ENCODE results near the gene LIMCH1.

Gene LIMCH1

GRCh38 chr4:41681054-41681453 lies 143.1 kb downstream of the LIMCH1 start:
- Histone ChIP-seq H3F3A (ENCODE audit: control insufficient read depth, insufficient read depth) (no peaks in the 10 kb centered on the region), H3K4me2 (ENCODE audit: low read length) (no peak overlapping the region), H3K4me3 (ENCODE audit: low read length) (no peak overlapping the region), H4K20me1 (ENCODE audit: control insufficient read depth, insufficient read depth, low read depth, low read length) (no peaks in the 10 kb centered on the region), H3K36me3 (ENCODE audit: control insufficient read depth, low read length) (no peaks in the 10 kb centered on the region), H3K4me1 (ENCODE audit: control insufficient read depth, low read length) (no peaks in the 10 kb centered on the region), H3K9me2 (replicated peaks; ENCODE audit: control insufficient read depth, low read length) (no peaks in the 10 kb centered on the region), H3K79me2 (ENCODE audit: control insufficient read depth, low read length) (no peaks in the 10 kb centered on the region), H3K27ac (ENCODE audit: low read depth, low read length) (no peak overlapping the region), H3K9me3 (ENCODE audit: control insufficient read depth, insufficient read depth, low read length) (no peaks in the 10 kb centered on the region), H3K27me3 (ENCODE audit: control insufficient read depth, low read length) (peaks cover 8% of the 10 kb centered on the region; the same call in 1 of the 2 replicates)
- TF ChIP-seq CTCF (IDR thresholded peaks at IDR 0.05; ENCODE audit: low read depth, low read length, poor library complexity, severe bottlenecking) (no peak), EZH2phosphoT487 (IDR thresholded peaks at IDR 0.05; ENCODE audit: borderline replicate concordance, low read length) (no peak)

GRCh38 chr4:41683326-41683725 lies 145.4 kb downstream of the LIMCH1 start:
- Histone ChIP-seq H3K79me2 (ENCODE audit: control insufficient read depth, low read length) (no peaks in the 10 kb centered on the region), H3K4me3 (ENCODE audit: low read length) (no peak overlapping the region), H3K4me1 (ENCODE audit: control insufficient read depth, low read length) (no peaks in the 10 kb centered on the region), H3K9me2 (replicated peaks; ENCODE audit: control insufficient read depth, low read length) (no peaks in the 10 kb centered on the region), H3K27ac (ENCODE audit: low read depth, low read length) (no peak overlapping the region), H4K20me1 (ENCODE audit: control insufficient read depth, insufficient read depth, low read depth, low read length) (no peaks in the 10 kb centered on the region), H3K4me2 (ENCODE audit: low read length) (no peak overlapping the region), H3F3A (ENCODE audit: control insufficient read depth, insufficient read depth) (no peaks in the 10 kb centered on the region), H3K9me3 (ENCODE audit: control insufficient read depth, insufficient read depth, low read length) (no peaks in the 10 kb centered on the region), H3K27me3 (ENCODE audit: control insufficient read depth, low read length) (peaks cover 7% of the 10 kb centered on the region; the same call in 1 of the 2 replicates), H3K36me3 (ENCODE audit: control insufficient read depth, low read length) (no peaks in the 10 kb centered on the region)
- no peak for TF ChIP-seq CTCF (IDR thresholded peaks at IDR 0.05; ENCODE audit: low read depth, low read length, poor library complexity, severe bottlenecking)
- no peak for TF ChIP-seq EZH2phosphoT487 (IDR thresholded peaks at IDR 0.05; ENCODE audit: borderline replicate concordance, low read length)

GRCh38 chr4:41686893-41687292 lies 148.9 kb downstream of the LIMCH1 start:
- Histone ChIP-seq H3K27ac (ENCODE audit: low read depth, low read length) (no peak overlapping the region), H3K79me2 (ENCODE audit: control insufficient read depth, low read length) (no peaks in the 10 kb centered on the region), H3K4me2 (ENCODE audit: low read length) (no peak overlapping the region), H3K27me3 (ENCODE audit: control insufficient read depth, low read length) (no peaks in the 10 kb centered on the region), H3F3A (ENCODE audit: control insufficient read depth, insufficient read depth) (no peaks in the 10 kb centered on the region), H3K4me3 (ENCODE audit: low read length) (no peak overlapping the region), H4K20me1 (ENCODE audit: control insufficient read depth, insufficient read depth, low read depth, low read length) (no peaks in the 10 kb centered on the region), H3K9me3 (ENCODE audit: control insufficient read depth, insufficient read depth, low read length) (no peaks in the 10 kb centered on the region), H3K4me1 (ENCODE audit: control insufficient read depth, low read length) (no peaks in the 10 kb centered on the region), H3K36me3 (ENCODE audit: control insufficient read depth, low read length) (no peaks in the 10 kb centered on the region), H3K9me2 (replicated peaks; ENCODE audit: control insufficient read depth, low read length) (no peaks in the 10 kb centered on the region)
- TF ChIP-seq CTCF (IDR thresholded peaks at IDR 0.05; ENCODE audit: low read depth, low read length, poor library complexity, severe bottlenecking): no peak
- TF ChIP-seq EZH2phosphoT487 (IDR thresholded peaks at IDR 0.05; ENCODE audit: borderline replicate concordance, low read length): no peak

GRCh38 chr4:41687971-41688370 lies 150.0 kb downstream of the LIMCH1 start:
- no peaks in the 10 kb centered on the region for H3K4me1 ChIP-seq (ENCODE audit: control insufficient read depth, low read length)
- TF ChIP-seq CTCF (IDR thresholded peaks at IDR 0.05; ENCODE audit: low read depth, low read length, poor library complexity, severe bottlenecking) (no peak), EZH2phosphoT487 (IDR thresholded peaks at IDR 0.05; ENCODE audit: borderline replicate concordance, low read length) (no peak)
- H3K4me3 ChIP-seq (ENCODE audit: low read length): no peak overlapping the region
- H3K4me2 ChIP-seq (ENCODE audit: low read length): no peak overlapping the region
- no peaks in the 10 kb centered on the region for H3F3A ChIP-seq (ENCODE audit: control insufficient read depth, insufficient read depth)
- no peaks in the 10 kb centered on the region for H3K9me3 ChIP-seq (ENCODE audit: control insufficient read depth, insufficient read depth, low read length)
- no peaks in the 10 kb centered on the region for H3K36me3 ChIP-seq (ENCODE audit: control insufficient read depth, low read length)
- no peaks in the 10 kb centered on the region for H3K27me3 ChIP-seq (ENCODE audit: control insufficient read depth, low read length)
- H3K9me2 ChIP-seq (replicated peaks; ENCODE audit: control insufficient read depth, low read length): no peaks in the 10 kb centered on the region
- no peaks in the 10 kb centered on the region for H4K20me1 ChIP-seq (ENCODE audit: control insufficient read depth, insufficient read depth, low read depth, low read length)
- no peak overlapping the region for H3K27ac ChIP-seq (ENCODE audit: low read depth, low read length)
- H3K79me2 ChIP-seq (ENCODE audit: control insufficient read depth, low read length): no peaks in the 10 kb centered on the region

All from DOHH2 (cell line).